Mesenchymal stem cell (in vitro differentiated cells and primary cell): ENCODE data around the gene KIAA1671.

Source experiments
- DNase-seq: peaks from one replicate; pipeline ENCODE4 v3.0.0-alpha.2; 2013
- H2AFZ ChIP-seq: one replicate; pipeline ENCODE4 v1.6.1; 2013; ENCODE audit warnings: low read depth, mild to moderate bottlenecking, control low read depth, inconsistent platforms, low read length, moderate library complexity
- H2AK5ac ChIP-seq: 2 replicates; pipeline ENCODE4 v1.6.1; 2013; ENCODE audit warnings: low read length, moderate library complexity, mild to moderate bottlenecking, inconsistent platforms; ENCODE audit not compliant: severe bottlenecking
- H2BK120ac ChIP-seq: one replicate; pipeline ENCODE4 v1.6.1; 2013; ENCODE audit warnings: low read depth, mild to moderate bottlenecking, inconsistent platforms, low read length, moderate library complexity
- H2BK12ac ChIP-seq, 2 experiments: one replicate each; pipeline ENCODE4 v1.6.1; 2013; ENCODE audit warnings: inconsistent platforms in 2 of 2, low read length in 2 of 2, mild to moderate bottlenecking in 2 of 2, moderate library complexity in 2 of 2, control low read depth in 1 of 2
- H2BK15ac ChIP-seq: one replicate; pipeline ENCODE4 v1.6.1; 2013; ENCODE audit warnings: mild to moderate bottlenecking, low read depth, inconsistent platforms; ENCODE audit not compliant: poor library complexity, severe bottlenecking
- H2BK5ac ChIP-seq: 2 replicates; pipeline ENCODE4 v1.6.1; 2013; ENCODE audit warnings: low read depth, mild to moderate bottlenecking, low read length, control low read depth, inconsistent platforms; ENCODE audit not compliant: poor library complexity, severe bottlenecking
- H3K14ac ChIP-seq, 2 experiments: one replicate each; pipeline ENCODE4 v1.6.1; 2013; ENCODE audit warnings: inconsistent platforms in 2 of 2, low read length in 2 of 2, control low read depth in 1 of 2, mild to moderate bottlenecking in 1 of 2, moderate library complexity in 1 of 2
- H3K18ac ChIP-seq, 2 experiments: one replicate each; pipeline ENCODE4 v1.6.1; 2013; ENCODE audit warnings: inconsistent platforms in 2 of 2, low read length in 2 of 2, control low read depth in 1 of 2, low read depth in 1 of 2, mild to moderate bottlenecking in 1 of 2
- H3K23ac ChIP-seq, 2 experiments: one replicate each; pipeline ENCODE4 v1.6.1; 2013; ENCODE audit warnings: inconsistent platforms in 2 of 2, low read length in 2 of 2, mild to moderate bottlenecking in 2 of 2, moderate library complexity in 2 of 2, control low read depth in 1 of 2
- H3K27ac ChIP-seq: 2 replicates; pipeline ENCODE4 v1.5.1; 2013; ENCODE audit warnings: mild to moderate bottlenecking, moderate library complexity, low read length, control low read depth, inconsistent platforms; ENCODE audit not compliant: poor library complexity, severe bottlenecking
- H3K27me3 ChIP-seq, 2 experiments: 2 replicates each; pipeline versions ENCODE4 v1.6.1 to v1.7.0; 2013; ENCODE audit warnings: low read length in 2 of 2, mild to moderate bottlenecking in 2 of 2, moderate library complexity in 2 of 2, control low read depth in 1 of 2, inconsistent platforms in 1 of 2; ENCODE audit not compliant: control insufficient read depth in 1 of 2, insufficient read depth in 1 of 2
- H3K36me3 ChIP-seq, 2 experiments: 2 replicates each; pipeline versions ENCODE4 v1.6.1 to v1.7.0; 2013; ENCODE audit warnings: low read length in 2 of 2, control low read depth in 1 of 2, inconsistent platforms in 1 of 2, low read depth in 1 of 2, mild to moderate bottlenecking in 1 of 2; ENCODE audit not compliant: insufficient read depth in 2 of 2, control insufficient read depth in 1 of 2
- H3K4ac ChIP-seq, 2 experiments: one replicate each; pipeline ENCODE4 v1.6.1; 2013; ENCODE audit warnings: inconsistent platforms in 2 of 2, low read length in 2 of 2, mild to moderate bottlenecking in 2 of 2, moderate library complexity in 2 of 2, control low read depth in 1 of 2, low read depth in 1 of 2
- H3K4me1 ChIP-seq: 2 replicates; pipeline ENCODE4 v1.6.1; 2013; ENCODE audit warnings: low read depth, low read length, control low read depth; ENCODE audit not compliant: control insufficient read depth, insufficient read depth
- H3K4me2 ChIP-seq: 2 replicates; pipeline ENCODE4 v1.6.1; 2013; ENCODE audit warnings: low read length, mild to moderate bottlenecking, inconsistent platforms; ENCODE audit not compliant: poor library complexity, severe bottlenecking
- H3K4me3 ChIP-seq, 2 experiments: 2 replicates each; pipeline versions ENCODE4 v1.5.1 to v1.7.0; 2013; ENCODE audit warnings: low read length in 2 of 2, mild to moderate bottlenecking in 2 of 2, control low read depth in 1 of 2, low read depth in 1 of 2; ENCODE audit not compliant: insufficient read depth in 1 of 2
- H3K79me1 ChIP-seq: replicated peaks from 2 replicates; pipeline ENCODE4 v1.6.1; 2013; ENCODE audit warnings: mild to moderate bottlenecking, control low read depth, low read length, inconsistent platforms; ENCODE audit not compliant: poor library complexity, severe bottlenecking
- H3K9ac ChIP-seq: 2 replicates; pipeline ENCODE4 v1.7.0; 2013; ENCODE audit warnings: mild to moderate bottlenecking, low read length, moderate library complexity
- H3K9me3 ChIP-seq: 2 replicates; pipeline ENCODE4 v1.7.0; 2013; ENCODE audit warnings: mild to moderate bottlenecking, low read length; ENCODE audit not compliant: control insufficient read depth
- H4K8ac ChIP-seq: one replicate; pipeline ENCODE4 v1.6.1; 2013; ENCODE audit warnings: inconsistent platforms, mild to moderate bottlenecking, low read length, moderate library complexity
- H4K91ac ChIP-seq: one replicate; pipeline ENCODE4 v1.6.1; 2013; ENCODE audit warnings: mild to moderate bottlenecking, low read length, inconsistent platforms
- WGBS: methylation state at CpG from one replicate; pipeline ENCODE4 v1.1.7; 2013; ENCODE audit warnings: mixed read lengths; 5-methylcytosine and 5-hydroxymethylcytosine counted together

The KIAA1671 gene

DNA sequence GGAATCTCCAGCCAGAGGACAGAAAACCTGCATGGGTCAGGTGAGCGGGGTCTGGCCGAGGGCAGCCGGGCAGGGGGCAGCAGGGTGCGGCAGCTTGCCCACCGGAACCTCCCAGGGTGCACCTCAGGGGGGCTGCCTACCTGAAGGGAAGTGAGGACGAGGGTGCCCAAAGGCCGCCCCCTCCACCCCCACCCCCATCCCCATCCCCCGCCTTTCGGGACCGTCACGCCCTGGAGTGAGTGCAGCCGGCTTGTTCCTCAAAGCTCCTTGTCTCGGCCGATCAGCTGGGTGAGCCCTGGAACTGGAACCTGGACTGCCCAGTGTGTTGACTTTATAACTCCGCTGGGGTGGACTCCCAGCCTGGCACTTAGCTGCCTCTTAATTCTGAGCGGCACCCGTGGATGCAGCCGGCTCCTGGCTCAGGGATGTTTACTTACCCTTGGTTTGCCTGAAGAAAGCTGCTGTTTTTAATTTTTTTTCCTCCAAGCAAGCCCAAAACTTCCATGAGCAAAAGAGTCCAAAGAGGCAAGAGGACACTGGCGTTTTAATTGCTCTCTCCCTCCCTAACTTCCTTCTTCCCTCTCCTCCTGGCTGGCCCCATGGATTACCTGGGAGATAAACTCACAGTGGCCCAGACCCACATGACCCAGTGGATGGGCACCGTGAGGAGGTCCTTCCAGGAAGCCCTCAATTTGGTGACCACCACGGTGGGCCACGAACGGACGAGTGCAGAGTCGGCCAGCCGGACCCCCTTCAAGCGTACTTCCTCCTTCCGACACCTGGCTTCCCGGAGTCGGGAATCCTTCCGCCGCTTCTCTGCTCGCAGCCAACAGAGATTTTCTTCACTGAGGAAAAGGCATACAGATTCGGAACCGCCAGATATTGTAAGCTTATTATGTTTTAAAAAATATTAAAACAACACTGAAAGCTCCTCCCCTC lies 159.3 kb downstream of the KIAA1671 start:
- no peaks in the 10 kb centered on the region for H3K79me1 ChIP-seq
- peak overlapping the region; percentile 52 to 78 for H3K4me3 ChIP-seq
- H3K18ac ChIP-seq = peak overlapping the region; percentile 17 to 90
- no peak overlapping the region for H3K27ac ChIP-seq
- no peak overlapping the region for H4K91ac ChIP-seq
- peak overlapping the region; percentile 89 for H3K4me2 ChIP-seq
- 31% methylated on average over 32 of the region's 35 CpGs for WGBS
- peak overlapping the region; percentile 66 for H2BK15ac ChIP-seq
- no peak overlapping the region for H2AFZ ChIP-seq
- peaks cover 29% of the 10 kb centered on the region for H3K4me1 ChIP-seq
- no peak overlapping the region for H4K8ac ChIP-seq
- H3K14ac ChIP-seq = no peak overlapping the region
- no peaks in the 10 kb centered on the region for H3K36me3 ChIP-seq
- H2AK5ac ChIP-seq = no peak overlapping the region
- no peak overlapping the region for H3K4ac ChIP-seq
- no peak overlapping the region for H2BK5ac ChIP-seq
- H3K27me3 ChIP-seq = peaks cover 5 to 8% of the 10 kb centered on the region in 2 experiments
- no peak overlapping the region for H2BK120ac ChIP-seq
- peak overlapping the region; percentile 81 for H3K9ac ChIP-seq
- peak; percentile 23 for DNase-seq
- no peak overlapping the region for H3K23ac ChIP-seq
- no peaks in the 10 kb centered on the region for H3K9me3 ChIP-seq
- peak overlapping the region in 1 of 2 experiments; percentile 80 for H2BK12ac ChIP-seq

DNA sequence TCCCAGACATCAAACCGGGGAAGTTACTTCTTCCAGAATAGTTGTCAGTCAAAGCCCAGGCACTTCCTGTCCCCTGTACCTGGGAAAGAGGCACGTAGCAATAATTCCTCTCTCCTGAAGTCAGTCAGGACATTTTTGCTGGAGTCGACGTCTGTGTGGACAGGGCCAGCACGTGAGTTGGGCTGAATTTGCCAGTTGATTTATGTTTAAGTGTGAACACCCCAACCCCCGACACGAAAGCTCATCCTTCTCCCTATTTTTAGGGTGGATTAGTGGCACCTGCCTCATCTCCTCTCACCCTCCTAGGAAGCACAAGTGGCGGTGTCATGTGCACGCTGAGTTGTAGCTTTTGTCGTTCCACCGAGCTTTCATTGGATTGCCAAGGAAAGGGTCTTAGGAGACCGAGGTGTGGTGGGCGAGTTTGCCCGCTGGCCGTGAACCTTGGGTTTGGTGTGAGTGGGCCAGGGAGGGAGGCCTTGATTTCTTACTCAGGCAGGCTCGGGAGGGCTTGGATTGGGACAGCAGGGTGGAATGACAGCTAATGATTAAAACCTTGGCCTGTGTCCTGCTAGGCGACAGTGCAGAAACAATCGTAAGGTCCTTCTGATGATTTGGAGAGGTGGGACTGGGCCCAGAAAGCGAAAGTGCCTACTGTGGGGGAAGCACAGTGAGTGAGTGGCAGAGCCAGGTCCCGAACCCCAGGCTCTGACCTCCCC lies 160.2 kb downstream of the KIAA1671 start:
- no peak overlapping the region for H2BK120ac ChIP-seq
- H3K79me1 ChIP-seq = no peaks in the 10 kb centered on the region
- H3K9ac ChIP-seq = no peak overlapping the region
- H3K4me2 ChIP-seq = no peak overlapping the region
- H3K9me3 ChIP-seq = no peaks in the 10 kb centered on the region
- H3K27me3 ChIP-seq = peaks cover 5 to 8% of the 10 kb centered on the region in 2 experiments
- DNase-seq = no peak
- no peak overlapping the region for H3K14ac ChIP-seq
- no peak overlapping the region for H3K23ac ChIP-seq
- no peak overlapping the region for H3K18ac ChIP-seq
- no peak overlapping the region for H4K91ac ChIP-seq
- H4K8ac ChIP-seq = no peak overlapping the region
- 72% methylated on average over 20 of the region's 20 CpGs for WGBS
- H2AFZ ChIP-seq = no peak overlapping the region
- H2BK15ac ChIP-seq = no peak overlapping the region
- H2AK5ac ChIP-seq = no peak overlapping the region
- H3K4me1 ChIP-seq = peaks cover 29% of the 10 kb centered on the region
- no peak overlapping the region for H3K4ac ChIP-seq
- H3K4me3 ChIP-seq = no peak overlapping the region
- no peak overlapping the region for H2BK5ac ChIP-seq
- no peak overlapping the region for H2BK12ac ChIP-seq
- H3K27ac ChIP-seq = no peak overlapping the region
- H3K36me3 ChIP-seq = no peaks in the 10 kb centered on the region

DNA sequence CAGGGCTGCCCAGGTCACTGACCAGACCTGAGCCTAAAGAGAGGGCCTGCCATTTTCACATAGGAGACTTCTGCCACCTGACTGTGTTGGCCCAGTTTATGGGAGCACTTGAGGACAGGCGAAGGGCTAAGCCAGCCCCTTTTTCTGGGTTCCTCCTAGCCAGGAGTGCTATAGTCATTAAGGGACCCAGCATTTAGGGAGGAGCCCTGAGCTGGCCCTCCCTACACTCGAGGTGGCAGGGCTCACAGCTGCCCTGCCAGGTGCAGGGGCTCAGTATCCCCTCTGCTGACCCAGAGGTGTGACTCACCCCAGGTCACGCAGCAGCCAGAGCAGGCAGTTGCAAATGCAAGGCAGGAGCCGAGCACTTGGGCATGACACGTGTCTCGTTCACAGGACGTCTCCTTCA lies 160.8 kb downstream of the KIAA1671 start:
- Histone ChIP-seq H2BK12ac (peak overlapping the region in 1 of 2 experiments; percentile 6), H2BK120ac (no peak overlapping the region), H4K8ac (peak overlapping the region; percentile 16), H3K14ac (no peak overlapping the region), H2AFZ (no peak overlapping the region), H4K91ac (no peak overlapping the region), H2AK5ac (no peak overlapping the region), H3K4me3 (no peak overlapping the region), H3K4me1 (peaks cover 29% of the 10 kb centered on the region), H3K4me2 (no peak overlapping the region), H3K18ac (no peak overlapping the region), H3K27ac (no peak overlapping the region), H2BK5ac (no peak overlapping the region), H3K9ac (no peak overlapping the region), H3K79me1 (no peaks in the 10 kb centered on the region), H3K23ac (no peak overlapping the region), H3K36me3 (no peaks in the 10 kb centered on the region), H2BK15ac (no peak overlapping the region), H3K4ac (no peak overlapping the region), H3K9me3 (no peaks in the 10 kb centered on the region), H3K27me3 (peaks cover 5 to 8% of the 10 kb centered on the region in 2 experiments)
- WGBS = 36% methylated on average over 7 of the region's 7 CpGs
- peak; percentile 43 for DNase-seq
